ENCODE data around the gene PPP2R3B. TPM values are rescaled to one million over a fixed set of nuclear protein-coding genes. Genes with fewer than 3 reads are reported as not detected.
"Not testable (repeated sequence)": the region's sequence is repeated elsewhere in the genome, so short reads cannot be mapped to it uniquely, and the experiment has no call there.

The PPP2R3B gene
- total RNA-seq, 1 donor from 2014 or later: 24.6 TPM

GRCh38 chrX:352582-353314 lies 34.0 kb downstream of the PPP2R3B start:
- no peak for DNase-seq

GRCh38 chrX:352181-352580 lies 34.5 kb downstream of the PPP2R3B start:
- no peak for DNase-seq

- no peak for DNase-seq
Observed at GRCh38 chrX:351736-352135, 35.0 kb downstream of the PPP2R3B start.

- not testable (repeated sequence) for DNase-seq
Observed at GRCh38 chrX:351324-351641, 35.4 kb downstream of the PPP2R3B start.

GRCh38 chrX:350534-351323 lies 36.0 kb downstream of the PPP2R3B start:
- DNase-seq: no peak

GRCh38 chrX:350148-350533 lies 36.6 kb downstream of the PPP2R3B start:
- no peak for DNase-seq

- DNase-seq: no peak
Observed at GRCh38 chrX:349702-350101, 37.0 kb downstream of the PPP2R3B start.

- no peak for DNase-seq
Observed at GRCh38 chrX:349196-349595, 37.5 kb downstream of the PPP2R3B start.

GRCh38 chrX:348461-349117 lies 38.1 kb downstream of the PPP2R3B start:
- DNase-seq: no peak

- no peak for DNase-seq
Observed at GRCh38 chrX:347351-348117, 39.2 kb downstream of the PPP2R3B start.

GRCh38 chrX:346034-346813 lies 40.5 kb downstream of the PPP2R3B start:
- no peak for DNase-seq

- DNase-seq: no peak
Observed at GRCh38 chrX:345020-345925, 41.4 kb downstream of the PPP2R3B start.

GRCh38 chrX:344371-344901 lies 42.3 kb downstream of the PPP2R3B start:
- no peak for DNase-seq

- no peak for DNase-seq
Observed at GRCh38 chrX:341541-342101, 45.1 kb downstream of the PPP2R3B start.

GRCh38 chrX:340641-341423 lies 45.9 kb downstream of the PPP2R3B start:
- DNase-seq: no peak

GRCh38 chrX:340121-340520 lies 46.6 kb downstream of the PPP2R3B start:
- no peak for DNase-seq

- DNase-seq: no peak
Observed at GRCh38 chrX:338836-339400, 47.8 kb downstream of the PPP2R3B start.

- no peak for DNase-seq
Observed at GRCh38 chrX:338281-338835, 48.3 kb downstream of the PPP2R3B start.
